ENCODE measurements around the gene PTGR3.

- TF ChIP-seq NFYB (CRISPR knock-in tag; conservative IDR thresholded peaks at IDR 0.05; ENCODE audit: low read depth) (no peak), CTCF (IDR thresholded peaks at IDR 0.05) (no peak), TCF7 (CRISPR knock-in tag; IDR thresholded peaks at IDR 0.05; ENCODE audit: low read depth) (no peak), FOXP4 (CRISPR knock-in tag; IDR thresholded peaks at IDR 0.05) (no peak), ZNF121 (CRISPR knock-in tag; IDR thresholded peaks at IDR 0.05) (no peak)
Measured at GRCh38 chr18:75208155-75208835, 644 bp downstream of the PTGR3 start.

All from WTC11 (cell line).